HCT116 (cell line): Measurements from ENCODE around the gene SLC23A1. TPM values are rescaled to one million over a fixed set of nuclear protein-coding genes. Genes with fewer than 3 reads are reported as not detected.

Experiments used
- ATAC-seq: fragments of 200-7000 bp; cut with Tn5 transposase; 2 replicates; pipeline ENCODE4 v1.9.1; 2020; ENCODE audit warnings: mild to moderate bottlenecking, moderate library complexity
- BruUV-seq: library from RNA; stranded (reverse); fragments of 400-500 nt; replicated peaks from 2 replicates; lab custom pipeline; 2021; lab: Mats Ljungman, UMichigan
- CTCF ChIA-PET: fragments of 300-600 bp; sonication (Branson Sonifier 250); formaldehyde crosslinking; loops from one replicate; lab custom pipeline; 2021; ENCODE audit warnings: antibody characterized with exemption; lab: Charles Lee
- POLR2A ChIA-PET: fragments of 300-600, 350-600 bp; sonication (Branson Sonifier 250); formaldehyde crosslinking; loops from one replicate; lab custom pipeline; 2021; ENCODE audit warnings: antibody characterized with exemption; lab: Charles Lee
- RAD21 ChIA-PET, 2 experiments: fragments of 300-600 bp; sonication (Branson Sonifier 250); formaldehyde crosslinking; loops; one replicate each; lab custom pipeline; 2023; ENCODE audit warnings: low total read pairs in 2 of 2; ENCODE audit not compliant: uncharacterized antibody in 2 of 2, unreplicated experiment in 2 of 2, low non-redundant PET in 1 of 2; lab: Charles Lee
- DNase-seq: peaks from one replicate; pipeline ENCODE4 v3.0.0-alpha.2; 2010; ENCODE audit warnings: low read depth, low spot score
- H2AFZ ChIP-seq: fragments of 200-600 bp; shearing (Covaris generic), sonication (generic); 2 replicates; pipeline ENCODE4 v1.6.1; 2017; ENCODE audit warnings: low read depth, mixed run types, mixed read lengths, antibody characterized with exemption, low read length; ENCODE audit not compliant: poor library complexity, severe bottlenecking
- H3K27ac ChIP-seq: 2 replicates; pipeline ENCODE4 v1.5.1; 2012; ENCODE audit warnings: low read depth, low read length
- H3K27me3 ChIP-seq: fragments of 200-600 bp; sonication (generic); 2 replicates; pipeline ENCODE4 v1.6.1; 2016; ENCODE audit warnings: mixed run types, low read length, mixed read lengths; ENCODE audit not compliant: insufficient read depth
- H3K36me3 ChIP-seq, 2 experiments: fragments of 200-500 bp in 1 of 2; fragments of 200-600 bp in 1 of 2; sonication (Bioruptor generic) in 1 of 2; sonication (generic) in 1 of 2; 2 replicates each; pipeline versions ENCODE4 v1.5.1 to v1.6.1; 2014 to 2016; ENCODE audit warnings: low read length in 2 of 2, inconsistent platforms in 1 of 2, mixed read lengths in 1 of 2, mixed run types in 1 of 2; ENCODE audit not compliant: insufficient read depth in 2 of 2, control insufficient read depth in 1 of 2
- H3K4me1 ChIP-seq, 2 experiments: fragments of 200-600 bp in 1 of 2; sonication (generic) in 1 of 2; 2 replicates each; pipeline versions ENCODE4 v1.5.1 to v1.6.1; 2012 to 2017; ENCODE audit warnings: low read length in 2 of 2, inconsistent platforms in 1 of 2, mild to moderate bottlenecking in 1 of 2, mixed read lengths in 1 of 2, mixed run types in 1 of 2, moderate library complexity in 1 of 2; ENCODE audit not compliant: insufficient read depth in 2 of 2, control insufficient read depth in 1 of 2
- H3K4me2 ChIP-seq: fragments of 200-600 bp; sonication (generic); 2 replicates; pipeline ENCODE4 v1.6.1; 2017; ENCODE audit warnings: mixed run types, low read length, mixed read lengths
- H3K4me3 ChIP-seq, 2 experiments: fragments of 200-600 bp in 1 of 2; sonication (generic) in 1 of 2; replicated peaks in 1 of 2; 2 replicates each; pipeline ENCODE4 v1.5.1; 2011 to 2016; ENCODE audit warnings: low read length in 2 of 2, control low read depth in 1 of 2, low read depth in 1 of 2, mild to moderate bottlenecking in 1 of 2, mixed read lengths in 1 of 2, mixed run types in 1 of 2
- H3K79me2 ChIP-seq: fragments of 200-600 bp; sonication (generic); 2 replicates; pipeline ENCODE4 v1.6.1; 2017; ENCODE audit warnings: mild to moderate bottlenecking, mixed run types, low read length, moderate library complexity, mixed read lengths; ENCODE audit not compliant: insufficient read depth
- H3K9ac ChIP-seq: fragments of 200-600 bp; sonication (generic); 2 replicates; pipeline ENCODE4 v1.6.1; 2016; ENCODE audit warnings: low read length, mixed read lengths
- H3K9me2 ChIP-seq: fragments of 200-600 bp; sonication (generic), shearing (Covaris generic); 2 replicates; pipeline ENCODE4 v1.6.1; 2017; ENCODE audit warnings: mixed run types, mild to moderate bottlenecking, moderate library complexity; ENCODE audit not compliant: insufficient read depth
- H3K9me3 ChIP-seq, 2 experiments: fragments of 200-500 bp in 1 of 2; fragments of 200-600 bp in 1 of 2; sonication (Bioruptor generic) in 1 of 2; sonication (generic) in 1 of 2; 2 replicates each; pipeline ENCODE4 v1.6.1; 2014 to 2017; ENCODE audit warnings: low read length in 2 of 2, mixed read lengths in 2 of 2, inconsistent platforms in 1 of 2, low read depth in 1 of 2, mild to moderate bottlenecking in 1 of 2, mixed run types in 1 of 2, moderate library complexity in 1 of 2; ENCODE audit not compliant: control insufficient read depth in 1 of 2, insufficient read depth in 1 of 2
- H4K20me1 ChIP-seq: fragments of 200-600 bp; sonication (generic), shearing (Covaris generic); 2 replicates; pipeline ENCODE4 v1.6.1; 2017; ENCODE audit warnings: mixed run types, mild to moderate bottlenecking, moderate library complexity; ENCODE audit not compliant: insufficient read depth
- CBX3 ChIP-seq: IDR thresholded peaks from 2 replicates; pipeline ENCODE4 v1.6.1; 2012; ENCODE audit warnings: low read depth
- CEBPB ChIP-seq: IDR thresholded peaks from 2 replicates; pipeline ENCODE4 v1.6.1; 2012; ENCODE audit warnings: low read depth
- EGR1 ChIP-seq: IDR thresholded peaks from 2 replicates; pipeline ENCODE4 v1.6.1; 2012; ENCODE audit warnings: low read depth
- ELF1 ChIP-seq: IDR thresholded peaks from 2 replicates; pipeline ENCODE4 v1.6.1; 2012; ENCODE audit warnings: low read depth, borderline replicate concordance
- EZH2phosphoT487 ChIP-seq: fragments of 200-600 bp; IDR thresholded peaks from 2 replicates; pipeline ENCODE4 v1.6.1; 2018; ENCODE audit warnings: antibody characterized with exemption, borderline replicate concordance
- FOSL1 ChIP-seq: IDR thresholded peaks from 2 replicates; pipeline ENCODE4 v1.6.1; 2012; ENCODE audit warnings: low read depth
- JUND ChIP-seq: IDR thresholded peaks from 2 replicates; pipeline ENCODE4 v1.6.1; 2012
- POLR2A ChIP-seq: IDR thresholded peaks from 2 replicates; pipeline ENCODE4 v1.7.0; 2011; ENCODE audit warnings: borderline replicate concordance; ENCODE audit not compliant: insufficient read depth, insufficient read length; ENCODE audit errors: extremely low read depth
- RAD21 ChIP-seq: IDR thresholded peaks from 2 replicates; pipeline ENCODE4 v1.6.1; 2012; ENCODE audit warnings: low read depth, mild to moderate bottlenecking
- SRF ChIP-seq: IDR thresholded peaks from 2 replicates; pipeline ENCODE4 v1.6.1; 2012; ENCODE audit warnings: low read depth
- intact Hi-C: fragments of 100-400 bp; cut with micrococcal nuclease; formaldehyde crosslinking; loops from 2 replicates; pipeline ENCODE4 v1.10.0; 2022
- total RNA-seq: library from RNA; stranded (reverse); gene quantifications from one replicate; pipeline ENCODE4 v1.2.1, GENCODE V29; 2021; ENCODE audit not compliant: unreplicated experiment
- TF ChIP-seq, protein P1 (sequence below), 3 experiments: fragments of 200-600 bp in 1 of 3; sonication (generic) in 1 of 3; IDR thresholded peaks in 2 of 3; conservative IDR thresholded peaks in 1 of 3; 2 replicates each; pipeline ENCODE4 v1.5.1; 2012 to 2017; ENCODE audit warnings: low read depth in 2 of 3, low read length in 2 of 3, antibody characterized with exemption in 1 of 3, borderline replicate concordance in 1 of 3, control low read depth in 1 of 3, mild to moderate bottlenecking in 1 of 3, mixed read lengths in 1 of 3, mixed run types in 1 of 3, moderate library complexity in 1 of 3; ENCODE audit not compliant: insufficient read depth in 1 of 3
- TF ChIP-seq, protein P2 (sequence below): IDR thresholded peaks from 2 replicates; pipeline ENCODE4 v1.6.1; 2012; ENCODE audit warnings: low read depth
- TF ChIP-seq, protein P3 (sequence below): IDR thresholded peaks from 2 replicates; pipeline ENCODE4 v1.6.1; 2011; ENCODE audit warnings: mild to moderate bottlenecking, low read length, moderate library complexity; ENCODE audit not compliant: insufficient replicate concordance; ENCODE audit errors: extremely low read depth

SLC23A1 gene
- total RNA-seq, 1 experiment from 2014 or later = not detected

DNA sequence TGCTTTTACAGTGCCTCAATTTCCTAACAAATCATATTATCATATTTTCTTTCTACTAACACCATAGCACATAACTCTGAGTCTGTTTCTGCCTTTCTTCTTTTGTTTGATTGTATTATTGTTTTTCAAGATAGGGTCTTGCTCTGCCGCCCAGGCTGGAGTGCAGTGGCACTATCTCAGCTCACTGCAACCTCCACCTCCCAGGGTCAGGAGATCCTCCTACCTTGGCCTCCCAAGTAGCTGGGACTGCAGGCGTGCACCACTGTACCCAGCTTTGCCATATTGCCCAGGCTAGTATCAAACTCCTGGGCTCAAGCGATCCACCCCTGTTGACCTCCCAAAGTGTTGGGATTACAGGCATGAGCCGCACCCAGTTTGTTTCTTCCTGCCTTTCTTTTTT lies 22.7 kb downstream of the SLC23A1 start:
- H3K79me2 ChIP-seq = peaks cover 85% of the 10 kb centered on the region

DNA sequence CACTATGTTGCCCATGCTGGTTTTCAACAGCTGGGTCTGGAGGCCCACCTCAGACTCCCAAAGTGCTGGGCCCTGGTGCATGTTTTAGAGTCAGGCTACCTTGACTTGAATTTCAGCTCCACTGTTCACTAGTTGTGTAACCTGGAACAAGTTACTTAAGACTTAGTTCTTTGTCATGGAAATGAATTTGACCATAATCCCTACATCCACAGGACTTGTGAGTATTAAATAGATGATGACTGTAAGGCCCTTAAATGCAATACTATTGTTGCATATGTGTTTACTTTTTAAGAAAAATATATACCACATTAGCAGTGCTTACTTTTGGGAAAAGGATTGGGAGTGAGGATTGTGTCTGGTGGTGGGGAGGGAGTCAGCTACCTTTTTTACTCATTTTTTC lies 25.0 kb downstream of the SLC23A1 start:
- ChIA-PET POLR2A (interaction anchor here (1.4 kb wide), 1 partner anchor 16 kb away, joined by 3 read pairs; no protein-coding TSS in a partner anchor), CTCF (no interaction called here), RAD21 (no interaction called here)
- peaks cover 0 to 2% of the 10 kb centered on the region in 2 experiments; a peak in 3 of 4 replicates for H3K36me3 ChIP-seq
- H3K9me2 ChIP-seq = no peaks in the 10 kb centered on the region
- peaks cover 4% of the 10 kb centered on the region; the same call in 1 of the 2 replicates for H4K20me1 ChIP-seq
- ATAC-seq (no peak), DNase-seq (no peak)
- H3K79me2 ChIP-seq = peaks cover 97% of the 10 kb centered on the region
- H3K4me1 ChIP-seq = 0 out of 4 replicates have a peak, but pooled peaks cover 0 to 3% of the 10 kb centered on the region in 2 experiments
- no peaks in the 10 kb centered on the region for H3K27me3 ChIP-seq
- H3K4me2 ChIP-seq = no peak overlapping the region
- TF ChIP-seq FOSL1 = no peak
- no peak for TF ChIP-seq EGR1
- no peak for TF ChIP-seq POLR2A
- TF ChIP-seq, protein P1, sequence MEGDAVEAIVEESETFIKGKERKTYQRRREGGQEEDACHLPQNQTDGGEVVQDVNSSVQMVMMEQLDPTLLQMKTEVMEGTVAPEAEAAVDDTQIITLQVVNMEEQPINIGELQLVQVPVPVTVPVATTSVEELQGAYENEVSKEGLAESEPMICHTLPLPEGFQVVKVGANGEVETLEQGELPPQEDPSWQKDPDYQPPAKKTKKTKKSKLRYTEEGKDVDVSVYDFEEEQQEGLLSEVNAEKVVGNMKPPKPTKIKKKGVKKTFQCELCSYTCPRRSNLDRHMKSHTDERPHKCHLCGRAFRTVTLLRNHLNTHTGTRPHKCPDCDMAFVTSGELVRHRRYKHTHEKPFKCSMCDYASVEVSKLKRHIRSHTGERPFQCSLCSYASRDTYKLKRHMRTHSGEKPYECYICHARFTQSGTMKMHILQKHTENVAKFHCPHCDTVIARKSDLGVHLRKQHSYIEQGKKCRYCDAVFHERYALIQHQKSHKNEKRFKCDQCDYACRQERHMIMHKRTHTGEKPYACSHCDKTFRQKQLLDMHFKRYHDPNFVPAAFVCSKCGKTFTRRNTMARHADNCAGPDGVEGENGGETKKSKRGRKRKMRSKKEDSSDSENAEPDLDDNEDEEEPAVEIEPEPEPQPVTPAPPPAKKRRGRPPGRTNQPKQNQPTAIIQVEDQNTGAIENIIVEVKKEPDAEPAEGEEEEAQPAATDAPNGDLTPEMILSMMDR (IDR thresholded peaks at IDR 0.05 in 2 of 3, conservative IDR thresholded peaks at IDR 0.05 in 1 of 3; ENCODE audit: borderline replicate concordance in 1 of 3, insufficient read depth in 1 of 3, low read depth in 2 of 3, low read length in 2 of 3) = no peak
- TF ChIP-seq CBX3 = no peak
- TF ChIP-seq CEBPB = no peak
- no peak for TF ChIP-seq RAD21
- TF ChIP-seq, protein P2, sequence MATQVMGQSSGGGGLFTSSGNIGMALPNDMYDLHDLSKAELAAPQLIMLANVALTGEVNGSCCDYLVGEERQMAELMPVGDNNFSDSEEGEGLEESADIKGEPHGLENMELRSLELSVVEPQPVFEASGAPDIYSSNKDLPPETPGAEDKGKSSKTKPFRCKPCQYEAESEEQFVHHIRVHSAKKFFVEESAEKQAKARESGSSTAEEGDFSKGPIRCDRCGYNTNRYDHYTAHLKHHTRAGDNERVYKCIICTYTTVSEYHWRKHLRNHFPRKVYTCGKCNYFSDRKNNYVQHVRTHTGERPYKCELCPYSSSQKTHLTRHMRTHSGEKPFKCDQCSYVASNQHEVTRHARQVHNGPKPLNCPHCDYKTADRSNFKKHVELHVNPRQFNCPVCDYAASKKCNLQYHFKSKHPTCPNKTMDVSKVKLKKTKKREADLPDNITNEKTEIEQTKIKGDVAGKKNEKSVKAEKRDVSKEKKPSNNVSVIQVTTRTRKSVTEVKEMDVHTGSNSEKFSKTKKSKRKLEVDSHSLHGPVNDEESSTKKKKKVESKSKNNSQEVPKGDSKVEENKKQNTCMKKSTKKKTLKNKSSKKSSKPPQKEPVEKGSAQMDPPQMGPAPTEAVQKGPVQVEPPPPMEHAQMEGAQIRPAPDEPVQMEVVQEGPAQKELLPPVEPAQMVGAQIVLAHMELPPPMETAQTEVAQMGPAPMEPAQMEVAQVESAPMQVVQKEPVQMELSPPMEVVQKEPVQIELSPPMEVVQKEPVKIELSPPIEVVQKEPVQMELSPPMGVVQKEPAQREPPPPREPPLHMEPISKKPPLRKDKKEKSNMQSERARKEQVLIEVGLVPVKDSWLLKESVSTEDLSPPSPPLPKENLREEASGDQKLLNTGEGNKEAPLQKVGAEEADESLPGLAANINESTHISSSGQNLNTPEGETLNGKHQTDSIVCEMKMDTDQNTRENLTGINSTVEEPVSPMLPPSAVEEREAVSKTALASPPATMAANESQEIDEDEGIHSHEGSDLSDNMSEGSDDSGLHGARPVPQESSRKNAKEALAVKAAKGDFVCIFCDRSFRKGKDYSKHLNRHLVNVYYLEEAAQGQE = no peak
- TF ChIP-seq JUND = no peak
- no peak for TF ChIP-seq SRF
- no peak overlapping the region for H3K4me3 ChIP-seq
- no TSS peak for BruUV-seq
- no peak overlapping the region for H3K9ac ChIP-seq
- no peak overlapping the region for H3K27ac ChIP-seq
- intact Hi-C loops = no loop called here
- H3K9me3 ChIP-seq = no peaks in the 10 kb centered on the region
- no peak overlapping the region for H2AFZ ChIP-seq

More for the DNA sequence above, 22.7 kb downstream of the SLC23A1 start:
- no TSS peak for BruUV-seq
- intact Hi-C loops = no loop called here
- Histone ChIP-seq H3K4me1 (0 out of 4 replicates have a peak, but pooled peaks cover 0 to 3% of the 10 kb centered on the region in 2 experiments), H3K4me2 (no peak overlapping the region), H3K9me3 (no peaks in the 10 kb centered on the region), H4K20me1 (peaks cover 4% of the 10 kb centered on the region; the same call in 1 of the 2 replicates), H2AFZ (no peak overlapping the region), H3K9me2 (no peaks in the 10 kb centered on the region), H3K27me3 (no peaks in the 10 kb centered on the region), H3K4me3 (no peak overlapping the region), H3K27ac (no peak overlapping the region), H3K36me3 (peaks cover 2 to 13% of the 10 kb centered on the region in 2 experiments; a peak in 3 of 4 replicates), H3K9ac (no peak overlapping the region)
- ChIA-PET RAD21 (no interaction called here), CTCF (no interaction called here), POLR2A (interaction anchor here (0.7 kb wide), 1 partner anchor 31 kb away, joined by 3 read pairs; no protein-coding TSS in a partner anchor)
- TF ChIP-seq ELF1 (no peak), RAD21 (no peak), CBX3 (no peak), EZH2phosphoT487 (no peak)
- TF ChIP-seq, protein P3, sequence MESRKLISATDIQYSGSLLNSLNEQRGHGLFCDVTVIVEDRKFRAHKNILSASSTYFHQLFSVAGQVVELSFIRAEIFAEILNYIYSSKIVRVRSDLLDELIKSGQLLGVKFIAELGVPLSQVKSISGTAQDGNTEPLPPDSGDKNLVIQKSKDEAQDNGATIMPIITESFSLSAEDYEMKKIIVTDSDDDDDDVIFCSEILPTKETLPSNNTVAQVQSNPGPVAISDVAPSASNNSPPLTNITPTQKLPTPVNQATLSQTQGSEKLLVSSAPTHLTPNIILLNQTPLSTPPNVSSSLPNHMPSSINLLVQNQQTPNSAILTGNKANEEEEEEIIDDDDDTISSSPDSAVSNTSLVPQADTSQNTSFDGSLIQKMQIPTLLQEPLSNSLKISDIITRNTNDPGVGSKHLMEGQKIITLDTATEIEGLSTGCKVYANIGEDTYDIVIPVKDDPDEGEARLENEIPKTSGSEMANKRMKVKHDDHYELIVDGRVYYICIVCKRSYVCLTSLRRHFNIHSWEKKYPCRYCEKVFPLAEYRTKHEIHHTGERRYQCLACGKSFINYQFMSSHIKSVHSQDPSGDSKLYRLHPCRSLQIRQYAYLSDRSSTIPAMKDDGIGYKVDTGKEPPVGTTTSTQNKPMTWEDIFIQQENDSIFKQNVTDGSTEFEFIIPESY = no peak
- no peak for DNase-seq
- no peak for ATAC-seq
